ENCODE results near the gene TMPRSS11F. TPM values are rescaled to one million over a fixed set of nuclear protein-coding genes. Genes with fewer than 3 reads are reported as not detected.

TMPRSS11F gene
- total RNA-seq, 1 donor from 2014 or later: 1.1 TPM

- Mint-ChIP-seq H3K27ac (no peak overlapping the region), H3K9me3 (peaks cover 17% of the 10 kb centered on the region), H3K4me1 (no peaks in the 10 kb centered on the region), H3K36me3 (no peaks in the 10 kb centered on the region), H3K27me3 (ENCODE audit: low read depth) (peaks cover 11% of the 10 kb centered on the region), H3K4me3 (no peak overlapping the region)
- DNase-seq (ENCODE audit: low spot score in 2 of 2, unreplicated experiment in 2 of 2): no peak
- no peak for TF ChIP-seq CTCF (IDR thresholded peaks at IDR 0.05; ENCODE audit: unreplicated experiment)
Measured at GRCh38 chr4:68167166-68167565, 37.5 kb upstream of the TMPRSS11F start.

GRCh38 chr4:68163754-68164153, 34.1 kb upstream of the TMPRSS11F start:
- H3K36me3 Mint-ChIP-seq: no peaks in the 10 kb centered on the region
- TF ChIP-seq CTCF (IDR thresholded peaks at IDR 0.05; ENCODE audit: unreplicated experiment): no peak
- H3K27me3 Mint-ChIP-seq (ENCODE audit: low read depth): peaks cover 11% of the 10 kb centered on the region
- no peak for DNase-seq (ENCODE audit: low spot score in 2 of 2, unreplicated experiment in 2 of 2)
- H3K27ac Mint-ChIP-seq: no peak overlapping the region
- H3K4me1 Mint-ChIP-seq: peaks cover 4% of the 10 kb centered on the region
- H3K9me3 Mint-ChIP-seq: peaks cover 25% of the 10 kb centered on the region
- H3K4me3 Mint-ChIP-seq: no peak overlapping the region

- H3K27ac Mint-ChIP-seq: no peak overlapping the region
- no peak for TF ChIP-seq CTCF (IDR thresholded peaks at IDR 0.05; ENCODE audit: unreplicated experiment)
- no peak overlapping the region for H3K4me3 Mint-ChIP-seq
- H3K4me1 Mint-ChIP-seq: peaks cover 7% of the 10 kb centered on the region
- H3K9me3 Mint-ChIP-seq: peaks cover 29% of the 10 kb centered on the region
- DNase-seq (ENCODE audit: low spot score in 2 of 2, unreplicated experiment in 2 of 2): no peak
- H3K27me3 Mint-ChIP-seq (ENCODE audit: low read depth): peaks cover 2% of the 10 kb centered on the region
- H3K36me3 Mint-ChIP-seq: no peaks in the 10 kb centered on the region
Measured at GRCh38 chr4:68162196-68162595, 32.5 kb upstream of the TMPRSS11F start.

- Mint-ChIP-seq H3K27me3 (ENCODE audit: low read depth) (no peaks in the 10 kb centered on the region), H3K27ac (peak overlapping the region; percentile 10), H3K4me1 (peaks cover 30% of the 10 kb centered on the region), H3K9me3 (peaks cover 8% of the 10 kb centered on the region), H3K36me3 (peaks cover 2% of the 10 kb centered on the region), H3K4me3 (no peak overlapping the region)
- no peak for DNase-seq (ENCODE audit: low spot score in 2 of 2, unreplicated experiment in 2 of 2)
- TF ChIP-seq CTCF (IDR thresholded peaks at IDR 0.05; ENCODE audit: unreplicated experiment): no peak
Measured at GRCh38 chr4:68152411-68152810, 22.7 kb upstream of the TMPRSS11F start.

- no peak for DNase-seq (ENCODE audit: low spot score in 2 of 2, unreplicated experiment in 2 of 2)
- TF ChIP-seq CTCF (IDR thresholded peaks at IDR 0.05; ENCODE audit: unreplicated experiment): no peak
- peaks cover 24% of the 10 kb centered on the region for H3K9me3 Mint-ChIP-seq
- H3K4me3 Mint-ChIP-seq: no peak overlapping the region
- peaks cover 12% of the 10 kb centered on the region for H3K36me3 Mint-ChIP-seq
- peaks cover 20% of the 10 kb centered on the region for H3K4me1 Mint-ChIP-seq
- H3K27me3 Mint-ChIP-seq (ENCODE audit: low read depth): no peaks in the 10 kb centered on the region
- H3K27ac Mint-ChIP-seq: peak overlapping the region; percentile 24
Measured at GRCh38 chr4:68148800-68149685, 19.4 kb upstream of the TMPRSS11F start.
